Prostate gland (tissue), 2 donors: ENCODE measurements around the gene GAB1. TPM values are rescaled to one million over a fixed set of nuclear protein-coding genes. Genes with fewer than 3 reads are reported as not detected.
A peak's percentile ranks its signal among the peaks of the same experiment; 100 is the strongest.

ENCODE experiments used
- DNase-seq: peaks from one replicate; pipeline ENCODE4 v3.0.0-alpha.2; 2019; ENCODE audit warnings: low spot score
- H3K27ac ChIP-seq, 2 donors: fragments of 200-600 bp; sonication (generic); 2 replicates each; pipeline ENCODE4 v1.5.1; 2017 to 2019
- H3K27me3 ChIP-seq: fragments of 200-600 bp; sonication (generic); replicated peaks from 2 replicates; pipeline ENCODE4 v1.5.1; 2019; ENCODE audit not compliant: insufficient read depth
- H3K36me3 ChIP-seq, 2 donors: fragments of 200-600 bp; sonication (generic); 1 replicate in 1 of 2; 2 replicates in 1 of 2; pipeline versions ENCODE4 v1.5.1 to v1.8.1; 2017 to 2019
- H3K4me1 ChIP-seq: fragments of 200-600 bp; sonication (generic); replicated peaks from 2 replicates; pipeline ENCODE4 v1.5.1; 2019
- H3K4me3 ChIP-seq, 2 donors: fragments of 200-600 bp; sonication (generic); 2 replicates each; pipeline ENCODE4 v1.5.1; 2017 to 2019
- H3K9me3 ChIP-seq: fragments of 200-600 bp; sonication (generic); 2 replicates; pipeline ENCODE4 v1.5.1; 2017
- CTCF ChIP-seq, 4 experiments: fragments of 200-600 bp in 2 of 4; fragments of 450-650 bp in 2 of 4; sonication (generic) in 2 of 4; IDR thresholded peaks; 1 replicate in 3 of 4; 2 replicates in 1 of 4; pipeline ENCODE4 v1.5.1; 2016 to 2019; ENCODE audit warnings: antibody characterized with exemption in 4 of 4, mild to moderate bottlenecking in 2 of 4, moderate library complexity in 2 of 4
- POLR2A ChIP-seq: fragments of 450-650 bp; IDR thresholded peaks from one replicate; pipeline ENCODE4 v1.6.1; 2016; ENCODE audit warnings: antibody characterized with exemption, mild to moderate bottlenecking
- POLR2AphosphoS5 ChIP-seq: sonication (generic); formaldehyde crosslinking; IDR thresholded peaks from one replicate; pipeline ENCODE4 v1.6.1; 2017; ENCODE audit warnings: antibody characterized with exemption
- WGBS: methylation state at CpG from one replicate; pipeline ENCODE4 v1.1.5; 2018; 5-methylcytosine and 5-hydroxymethylcytosine counted together
- intact Hi-C: fragments of 100-400 bp; cut with DNase I; formaldehyde crosslinking; loops from one replicate; pipeline ENCODE4 v1.14.2; 2022
- total RNA-seq, 2 donors: library from RNA; depleted of rRNA; stranded (reverse); fragments of >200 nt; gene quantifications; one replicate each; pipeline ENCODE4 v1.1.0, GENCODE V29; 2016

Gene GAB1
- total RNA-seq, 2 donors from 2014 or later = 13.7 to 61.1 TPM

GRCh38 chr4:143374771-143375170, 38.1 kb downstream of the GAB1 start:
- no peak overlapping the region for H3K27ac ChIP-seq
- WGBS = 83% methylated on average over 6 of the region's 6 CpGs
- intact Hi-C loops = no loop called here
- DNase-seq = no peak
- no peak overlapping the region for H3K4me3 ChIP-seq
- H3K4me1 ChIP-seq = no peaks in the 10 kb centered on the region
- no peaks in the 10 kb centered on the region for H3K27me3 ChIP-seq
- no peak for TF ChIP-seq POLR2A
- no peak for TF ChIP-seq POLR2AphosphoS5
- TF ChIP-seq CTCF (IDR thresholded peaks at IDR 0.05) = no peak
- no peaks in the 10 kb centered on the region for H3K36me3 ChIP-seq
- H3K9me3 ChIP-seq = no peaks in the 10 kb centered on the region

- no peaks in the 10 kb centered on the region for H3K36me3 ChIP-seq
- TF ChIP-seq POLR2A (no peak), CTCF (IDR thresholded peaks at IDR 0.05) (peak in 1 of 4 experiments; percentile 28), POLR2AphosphoS5 (no peak)
- no peaks in the 10 kb centered on the region for H3K4me1 ChIP-seq
- no peaks in the 10 kb centered on the region for H3K27me3 ChIP-seq
- H3K27ac ChIP-seq = no peak overlapping the region
- WGBS = 70% methylated on average over 6 of the region's 6 CpGs
- DNase-seq = no peak
- H3K4me3 ChIP-seq = no peak overlapping the region
- intact Hi-C loops = no loop called here
- H3K9me3 ChIP-seq = no peaks in the 10 kb centered on the region
These were observed 38.8 kb downstream of the GAB1 start for GRCh38 chr4:143375326-143376073.

DNA sequence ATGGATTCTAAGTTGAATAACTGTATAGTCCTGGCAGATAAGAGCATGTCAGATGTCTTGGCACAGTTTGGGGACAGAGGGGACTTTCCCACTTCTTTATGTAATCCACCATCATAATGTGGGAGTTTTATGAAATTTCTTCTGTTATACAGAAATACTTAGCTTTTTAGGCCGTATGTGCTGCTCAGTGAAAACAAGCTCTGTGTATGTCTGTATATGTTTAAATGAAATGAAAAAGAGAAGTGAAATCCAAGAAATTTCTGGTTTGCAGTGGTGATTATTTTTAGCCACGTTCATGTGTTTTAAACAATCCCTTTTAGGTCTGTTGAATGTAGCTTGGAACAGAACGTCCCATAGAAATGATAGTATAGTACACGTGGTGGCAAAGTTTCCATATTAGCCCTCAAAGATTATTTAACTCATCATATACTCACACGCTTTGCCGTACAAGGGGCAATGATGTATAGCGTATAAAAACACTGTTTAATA, 41.0 kb downstream of the GAB1 start:
- no peak for DNase-seq
- intact Hi-C loops = no loop called here
- H3K27me3 ChIP-seq = no peaks in the 10 kb centered on the region
- H3K4me1 ChIP-seq = no peaks in the 10 kb centered on the region
- no peaks in the 10 kb centered on the region for H3K9me3 ChIP-seq
- H3K36me3 ChIP-seq = no peaks in the 10 kb centered on the region
- no peak for TF ChIP-seq POLR2A
- TF ChIP-seq POLR2AphosphoS5 = peak; percentile 17
- no peak overlapping the region for H3K4me3 ChIP-seq
- 62% methylated on average over 7 of the region's 7 CpGs for WGBS
- peak overlapping the region in 1 of 2 donors; percentile 29 for H3K27ac ChIP-seq

- whole genome bisulfite sequencing = 90% methylated on average over 3 of the region's 3 CpGs
- intact Hi-C loops = loop anchor here (5.0 to 10.0 kb wide), 2 partner anchors 43 to 134 kb away; partner anchors contain the start of genes GAB1 and SMARCA5
- Histone ChIP-seq H3K27ac (peak overlapping the region in 1 of 2 donors; percentile 62), H3K9me3 (no peaks in the 10 kb centered on the region), H3K4me1 (no peaks in the 10 kb centered on the region), H3K36me3 (no peaks in the 10 kb centered on the region), H3K4me3 (no peak overlapping the region), H3K27me3 (no peaks in the 10 kb centered on the region)
- TF ChIP-seq CTCF (IDR thresholded peaks at IDR 0.05) (no peak), POLR2A (no peak), POLR2AphosphoS5 (no peak)
- no peak for DNase-seq
These were observed 44.0 kb downstream of the GAB1 start for GRCh38 chr4:143380629-143381028.

DNA sequence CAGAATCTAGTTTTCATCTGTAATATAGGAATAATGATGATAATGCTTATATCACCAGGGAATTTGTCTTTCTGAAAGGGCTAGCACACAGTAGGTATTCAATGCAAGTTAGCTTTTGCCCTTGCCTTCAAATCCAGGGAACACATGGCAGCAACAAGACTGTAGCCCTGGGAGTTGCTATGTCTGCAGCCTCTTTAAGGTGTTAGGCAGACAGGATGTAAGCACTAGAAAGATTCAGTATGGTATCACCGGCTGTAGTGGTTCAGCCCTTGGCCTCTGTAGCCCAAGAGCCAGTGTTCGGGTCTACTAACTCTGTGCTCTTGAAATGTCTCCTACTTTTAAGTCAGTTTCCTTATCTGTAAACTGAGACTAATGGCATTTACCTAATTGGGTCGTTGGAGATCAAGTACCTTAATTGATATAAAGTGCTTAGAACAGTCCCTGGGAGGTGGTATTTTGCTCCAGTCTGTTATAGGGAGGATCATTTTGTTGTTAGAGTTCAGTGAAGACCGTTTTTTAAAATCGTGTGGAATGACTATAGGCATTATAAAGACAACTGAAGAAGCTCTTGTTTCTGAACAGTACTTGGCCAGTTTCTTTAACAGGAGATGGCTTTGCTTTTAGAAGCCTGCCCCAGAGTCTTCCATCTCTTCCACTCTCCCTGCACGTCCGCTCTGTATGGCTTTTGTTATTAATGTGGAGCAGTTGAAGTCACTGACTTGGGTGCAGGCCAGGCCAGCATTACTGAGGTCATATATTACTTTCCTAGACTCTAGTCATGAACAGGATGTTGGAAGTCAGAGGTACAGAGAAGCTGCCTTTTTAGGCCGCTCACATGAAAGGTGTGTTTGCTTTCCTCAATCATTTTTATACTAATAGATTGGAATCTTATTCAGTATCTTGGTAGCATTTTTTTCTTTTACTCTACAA, 44.8 kb downstream of the GAB1 start:
- Histone ChIP-seq H3K27me3 (no peaks in the 10 kb centered on the region), H3K27ac (peak overlapping the region; percentile 55 to 62), H3K4me1 (no peaks in the 10 kb centered on the region), H3K4me3 (no peak overlapping the region), H3K9me3 (no peaks in the 10 kb centered on the region), H3K36me3 (no peaks in the 10 kb centered on the region)
- intact Hi-C loops = loop anchor here (5.0 to 10.0 kb wide), 2 partner anchors 44 to 133 kb away; partner anchors contain the start of genes GAB1 and SMARCA5
- WGBS = 21% methylated on average over 8 of the region's 8 CpGs
- peak; percentile 63 for DNase-seq
- TF ChIP-seq POLR2A (no peak), CTCF (IDR thresholded peaks at IDR 0.05) (no peak), POLR2AphosphoS5 (peak; percentile 70)
